ENCODE data around the gene PROK1.

Gene PROK1

GRCh38 chr1:110490791-110491451 is 40.0 kb downstream of the PROK1 start:
- no peak for DNase-seq

GRCh38 chr1:110492573-110492972 is 41.6 kb downstream of the PROK1 start:
- no peak for DNase-seq

DNA sequence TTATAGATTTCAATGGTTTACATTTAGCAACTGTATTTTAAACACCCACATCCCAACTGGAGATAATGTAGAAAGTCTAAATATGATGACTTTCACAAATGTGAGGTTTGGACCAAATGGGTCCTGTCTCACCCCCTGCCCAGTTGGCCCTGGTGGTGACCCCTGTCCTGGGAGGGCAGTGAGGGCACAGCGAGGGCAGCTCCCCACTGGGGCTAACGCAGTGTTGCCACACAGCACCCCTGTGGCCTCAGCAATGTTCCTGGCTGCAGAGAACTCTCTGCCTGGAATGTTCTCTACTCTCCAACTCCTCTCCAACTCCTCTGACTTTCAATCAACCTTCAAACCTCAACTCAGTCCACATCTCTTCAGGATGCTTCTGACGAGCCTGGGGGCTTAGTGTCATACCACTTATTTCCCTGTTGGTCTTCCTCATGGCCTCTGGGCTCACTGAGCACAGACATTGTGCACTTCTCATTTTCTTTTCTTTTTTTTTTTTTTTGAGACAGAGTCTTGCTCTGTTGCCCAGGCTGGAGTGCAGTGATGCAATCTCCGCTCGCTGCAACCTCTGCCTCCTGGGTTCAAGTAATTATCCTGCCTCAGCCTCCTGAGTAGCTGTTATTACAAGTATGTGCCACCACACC is 42.2 kb downstream of the PROK1 start:
- no peak for DNase-seq

DNA sequence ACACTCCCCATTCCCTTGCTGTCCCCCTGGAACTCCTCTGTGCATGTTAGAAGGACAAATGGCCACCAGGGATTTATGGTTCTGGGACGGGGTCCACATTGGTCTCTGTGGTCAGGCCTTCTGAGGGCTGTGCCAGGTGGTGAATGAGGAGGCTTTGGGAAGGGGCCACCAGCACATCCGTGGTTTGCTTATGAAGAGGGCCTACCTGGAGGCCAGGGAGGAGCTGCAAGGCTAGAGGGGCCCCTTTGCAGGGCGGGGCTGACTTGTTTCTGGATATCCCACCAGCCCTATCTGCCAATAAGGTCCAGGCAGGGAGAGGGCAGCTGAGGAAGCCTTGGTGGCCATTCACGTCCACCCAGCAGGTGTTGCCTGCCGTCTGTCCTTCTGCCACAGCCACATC is 43.1 kb downstream of the PROK1 start:
- no peak for DNase-seq

GRCh38 chr1:110494522-110495406 is 43.8 kb downstream of the PROK1 start:
- DNase-seq, result no peak

DNA sequence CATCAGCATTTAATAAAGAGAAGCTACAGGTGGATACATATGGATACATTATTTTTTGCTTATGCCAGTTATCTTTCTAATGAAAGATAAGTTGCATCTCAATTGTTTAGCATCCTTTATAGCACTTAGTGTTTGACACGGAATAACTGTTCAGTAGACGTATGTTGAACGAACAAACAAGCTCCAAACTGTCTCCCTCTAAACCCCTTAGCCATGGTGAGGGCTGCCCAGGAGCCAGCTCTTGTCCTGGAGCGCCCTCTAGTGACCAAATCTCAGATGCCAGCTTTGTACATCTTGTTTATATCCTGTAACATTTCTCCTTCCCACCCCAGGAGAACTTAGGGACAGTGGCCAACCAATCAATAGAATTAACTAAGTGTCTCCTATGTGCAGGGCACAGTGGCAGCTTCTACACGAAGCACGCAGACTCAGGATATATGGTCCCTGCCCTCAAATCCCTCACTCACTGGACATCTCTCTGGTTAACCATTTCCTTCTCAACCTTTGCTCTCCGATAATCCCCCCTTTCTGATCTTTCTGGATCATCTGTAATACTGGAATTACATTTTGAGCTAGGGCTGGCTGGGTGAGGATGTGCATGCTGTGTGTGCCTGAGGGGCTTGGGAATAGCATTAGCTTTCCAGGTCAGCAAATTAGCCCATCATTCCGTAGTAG is 45.1 kb downstream of the PROK1 start:
- peak; percentile 44 for DNase-seq

- DNase-seq, result no peak
Observed at GRCh38 chr1:110498270-110498669, 47.3 kb downstream of the PROK1 start.

- no peak for DNase-seq
Observed at GRCh38 chr1:110501488-110502132, 50.7 kb downstream of the PROK1 start.

GRCh38 chr1:110502402-110503151 is 51.6 kb downstream of the PROK1 start:
- DNase-seq, result no peak

- DNase-seq, result no peak
Observed at GRCh38 chr1:110503471-110503870, 52.5 kb downstream of the PROK1 start.

DNA sequence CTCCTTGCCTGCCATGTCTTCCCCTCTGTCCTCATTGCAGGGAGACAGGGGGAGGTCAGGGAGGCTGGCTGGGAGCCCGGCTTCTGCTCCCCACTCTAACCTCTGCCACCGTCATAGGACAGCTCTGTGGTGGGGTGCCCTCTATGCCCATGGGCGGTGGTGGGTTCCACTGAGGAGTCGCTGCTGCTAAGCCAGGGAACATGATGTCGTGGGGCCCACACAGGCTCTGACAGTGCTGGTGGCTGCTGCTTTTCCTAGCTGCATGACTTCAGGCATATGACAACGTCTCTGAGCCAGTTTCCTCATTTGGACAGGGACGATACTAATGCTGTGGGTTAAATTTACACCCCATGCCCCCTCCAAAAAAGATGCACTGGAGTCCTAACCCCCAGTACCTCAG is 53.3 kb downstream of the PROK1 start:
- DNase-seq, result no peak

GRCh38 chr1:110505596-110505995 is 54.6 kb downstream of the PROK1 start:
- DNase-seq, result no peak

- no peak for DNase-seq
Observed at GRCh38 chr1:110506541-110506940, 55.6 kb downstream of the PROK1 start.
